ENCODE results near the gene SLC37A3.

- TF ChIP-seq CTCF (IDR thresholded peaks at IDR 0.05), result no peak
- TF ChIP-seq POLR2AphosphoS5 (IDR thresholded peaks at IDR 0.05), result no peak
Measured at GRCh38 chr7:140322759-140323158, 75.6 kb downstream of the SLC37A3 start.

Data from gastroesophageal sphincter (tissue), 3 donors.